GM19455 (cell line): ENCODE data around the gene ZNF451.
"Not testable (repeated sequence)": the region's sequence is repeated elsewhere in the genome, so short reads cannot be mapped to it uniquely, and the experiment has no call there.

Experiments used
- ATAC-seq: cut with Tn5 transposase; IDR thresholded peaks from one replicate; pipeline ENCODE4 v1.9.1; 2021; ENCODE audit not compliant: unreplicated experiment

Gene ZNF451

DNA sequence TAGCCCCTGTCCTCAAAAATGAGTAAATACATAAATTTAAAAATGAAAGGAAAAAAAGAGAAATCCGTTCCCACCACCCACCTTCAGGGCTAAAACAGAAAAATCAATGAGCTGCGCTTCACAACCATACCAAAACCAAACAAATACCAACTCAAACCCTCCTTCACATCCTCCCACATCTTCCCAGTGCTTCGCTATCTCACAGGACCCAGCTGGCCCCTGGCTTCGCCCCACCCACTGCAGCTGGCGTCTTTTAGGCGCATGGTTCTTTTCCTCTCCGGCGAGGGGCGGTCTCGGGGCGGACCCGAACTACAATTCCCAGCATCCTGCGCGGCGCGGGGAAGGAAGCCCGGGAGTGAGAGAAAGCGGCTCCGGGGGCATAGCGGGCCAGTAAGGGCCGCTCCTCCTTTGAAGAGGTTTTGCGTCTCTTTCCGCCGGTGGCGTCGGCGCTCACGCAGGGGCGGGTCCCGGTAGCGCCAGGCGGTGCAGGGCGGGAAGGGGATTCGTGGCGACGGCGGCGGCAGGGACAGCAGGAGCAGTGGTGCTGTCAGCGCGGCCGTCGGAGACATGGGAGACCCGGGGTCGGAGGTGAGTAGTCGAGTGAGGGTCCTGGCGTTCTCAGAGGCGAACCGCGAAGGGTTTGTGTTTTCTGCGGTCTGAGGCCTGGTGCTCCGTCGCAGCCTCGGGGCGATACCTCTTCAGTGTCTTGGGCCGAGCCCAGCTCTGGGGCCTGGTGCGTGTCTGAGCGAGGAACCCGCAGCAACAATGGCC lies at the start of gene ZNF451:
TSS of gene ZNF451 (plus strand) at position 502 of the 771 bp plus-strand sequence. CDS start at position 568, 66 bp downstream.
- peak; percentile 92 for ATAC-seq

- ATAC-seq, result not testable (repeated sequence)
These were observed 45.9 kb upstream of the ZNF451 start for GRCh38 chr6:57044061-57044460.

DNA sequence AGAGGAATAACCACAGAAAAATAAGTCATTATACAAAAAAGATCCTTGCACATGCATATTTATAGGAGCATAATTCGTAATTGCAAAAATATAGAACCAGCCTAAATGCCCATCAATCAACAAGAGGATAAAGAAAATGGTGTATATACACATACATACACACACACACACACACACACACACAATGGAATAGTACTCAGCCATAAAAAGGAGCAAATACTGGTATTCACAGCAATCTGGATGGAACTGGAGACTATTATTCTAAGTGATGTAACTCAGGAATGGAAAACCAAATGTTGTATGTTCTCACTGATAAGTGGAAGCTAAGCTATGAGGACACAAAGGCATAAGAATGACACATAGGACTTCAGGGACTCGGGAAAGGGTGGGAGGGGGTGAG lies 45.4 kb upstream of the ZNF451 start:
- ATAC-seq, result no peak

- ATAC-seq, result peak; percentile 93
These were observed 43.4 kb upstream of the ZNF451 start, which contains the start of gene KIAA1586 for GRCh38 chr6:57046332-57047256. Gene KIAA1586 (plus strand): TSS chr6:57046693. CDS start chr6:57046756, 63 bp downstream.

GRCh38 chr6:57047257-57047585 lies 42.8 kb upstream of the ZNF451 start:
- peak; percentile 27 for ATAC-seq

- not testable (repeated sequence) for ATAC-seq
These were observed 42.1 kb upstream of the ZNF451 start for GRCh38 chr6:57047859-57048258.

GRCh38 chr6:57048577-57048976 lies 41.4 kb upstream of the ZNF451 start:
- no peak for ATAC-seq

GRCh38 chr6:57063847-57064246 lies 26.1 kb upstream of the ZNF451 start:
- ATAC-seq, result no peak

DNA sequence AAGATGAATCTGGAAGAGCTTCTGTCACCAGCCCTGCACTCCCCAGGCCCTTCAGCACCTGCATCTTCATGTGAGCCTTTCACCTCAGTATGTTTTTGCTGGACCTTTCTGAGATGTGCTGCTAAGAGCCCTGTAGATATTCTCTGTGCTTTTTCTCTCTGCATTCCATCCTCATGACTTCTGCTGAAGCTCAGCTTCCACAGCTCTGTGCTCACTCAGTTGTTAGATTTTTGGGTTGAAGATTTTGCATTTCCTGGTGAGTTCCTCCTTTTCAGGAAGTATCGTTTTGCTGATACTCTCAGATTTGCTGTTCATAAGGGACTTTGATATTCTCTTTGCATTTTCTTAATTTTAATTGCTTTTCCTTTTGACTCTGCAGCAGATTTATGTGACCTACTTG lies 25.2 kb upstream of the ZNF451 start:
- ATAC-seq, result no peak

DNA sequence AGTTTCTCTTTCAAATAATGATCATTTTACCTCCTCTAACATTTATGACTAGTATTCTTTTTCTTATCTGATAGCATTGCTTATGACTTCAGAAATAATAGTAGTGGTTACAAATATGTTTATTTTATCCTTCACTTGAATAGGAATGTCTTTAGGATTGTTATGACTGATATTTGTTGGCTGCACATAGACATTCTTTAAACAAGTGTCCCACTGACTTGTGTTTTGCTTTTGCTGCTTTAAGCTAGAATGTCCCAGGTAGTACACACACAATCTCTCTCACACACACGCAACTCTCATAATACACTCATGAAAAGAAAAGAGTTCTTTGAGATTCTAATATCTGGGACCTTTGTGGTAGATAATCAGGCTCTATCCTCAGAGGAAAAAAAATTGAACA lies 21.9 kb upstream of the ZNF451 start:
- ATAC-seq, result no peak

DNA sequence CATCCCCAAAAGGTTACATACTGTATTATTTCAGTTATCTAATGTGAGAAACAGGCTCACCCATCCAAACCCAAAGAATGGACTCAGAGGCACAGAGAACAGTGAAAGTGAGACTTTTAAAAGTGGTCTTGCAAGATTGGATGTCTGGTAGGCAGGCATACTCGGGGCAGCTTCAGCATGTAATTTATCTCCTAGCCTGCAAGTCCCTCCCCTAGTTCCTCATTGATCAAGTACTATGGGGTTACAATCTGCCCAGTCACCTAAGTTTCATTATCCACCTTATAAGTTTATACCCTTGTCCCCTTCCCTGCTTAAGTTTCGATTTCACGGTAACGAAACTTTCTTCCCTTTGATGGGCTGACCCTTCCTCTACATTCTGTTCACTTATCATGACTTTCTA lies 20.8 kb upstream of the ZNF451 start:
- no peak for ATAC-seq

- ATAC-seq, result no peak
These were observed 20.1 kb upstream of the ZNF451 start for GRCh38 chr6:57069920-57070331.

- no peak for ATAC-seq
These were observed 17.9 kb upstream of the ZNF451 start for GRCh38 chr6:57072108-57072507.

DNA sequence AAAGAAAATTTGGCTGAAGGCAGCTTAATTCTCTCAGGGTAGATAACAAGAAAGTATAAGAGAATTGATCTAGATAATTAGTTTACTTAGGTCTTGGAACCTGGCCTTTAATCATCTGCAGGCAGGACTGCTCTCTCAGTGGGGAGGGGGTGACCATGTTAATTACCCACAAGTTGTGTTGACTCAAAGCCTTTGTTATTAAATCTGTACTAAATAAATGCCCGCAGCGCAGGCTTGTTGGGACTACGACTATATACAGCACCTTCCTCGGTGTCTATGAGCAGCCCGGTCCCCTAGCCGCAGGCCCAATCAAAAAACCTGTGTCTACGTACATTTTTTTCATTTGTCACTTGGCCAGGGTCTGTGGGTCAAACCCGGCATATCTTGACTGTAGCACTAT lies 15.6 kb upstream of the ZNF451 start:
- no peak for ATAC-seq

GRCh38 chr6:57075092-57075491 lies 14.9 kb upstream of the ZNF451 start:
- ATAC-seq, result no peak

DNA sequence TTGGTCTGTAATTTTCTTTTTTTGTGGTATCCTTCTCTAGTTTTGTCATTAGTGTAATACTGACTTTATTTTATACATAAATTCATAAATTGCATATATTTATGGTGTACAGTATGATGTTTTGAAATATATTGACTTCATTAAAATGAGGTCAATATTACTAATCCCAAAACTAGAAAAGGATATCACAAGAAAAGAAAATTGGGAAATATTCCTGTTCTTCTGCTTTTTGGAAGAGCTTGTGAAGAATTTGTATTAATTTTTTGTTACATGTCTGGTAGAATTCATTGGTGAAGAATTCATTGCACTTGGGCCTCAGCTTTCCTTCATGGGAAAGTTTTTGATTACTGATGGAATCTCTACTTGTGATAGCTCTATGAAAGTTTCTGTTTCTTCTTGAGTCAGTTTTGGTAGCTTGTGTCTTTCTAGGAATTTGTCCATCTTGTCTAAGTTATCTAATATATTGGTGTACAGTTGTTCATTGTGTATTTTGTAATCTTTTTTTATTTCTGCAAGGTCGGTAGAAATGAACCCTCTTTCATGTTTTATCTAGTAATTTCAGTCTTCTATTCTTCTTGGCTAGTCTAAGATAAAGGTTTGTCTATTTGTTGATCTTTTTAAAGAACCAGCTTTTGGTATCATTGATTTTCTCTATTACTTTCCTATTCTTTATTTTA lies 11.3 kb upstream of the ZNF451 start:
- no peak for ATAC-seq

- no peak for ATAC-seq
These were observed 4.5 kb upstream of the ZNF451 start for GRCh38 chr6:57085471-57085870.

GRCh38 chr6:57086843-57087242 lies 3.1 kb upstream of the ZNF451 start:
- no peak for ATAC-seq

- no peak for ATAC-seq
These were observed 2.1 kb upstream of the ZNF451 start for GRCh38 chr6:57087916-57088315.

- no peak for ATAC-seq
These were observed 723 bp upstream of the ZNF451 start for GRCh38 chr6:57089265-57089664.

DNA sequence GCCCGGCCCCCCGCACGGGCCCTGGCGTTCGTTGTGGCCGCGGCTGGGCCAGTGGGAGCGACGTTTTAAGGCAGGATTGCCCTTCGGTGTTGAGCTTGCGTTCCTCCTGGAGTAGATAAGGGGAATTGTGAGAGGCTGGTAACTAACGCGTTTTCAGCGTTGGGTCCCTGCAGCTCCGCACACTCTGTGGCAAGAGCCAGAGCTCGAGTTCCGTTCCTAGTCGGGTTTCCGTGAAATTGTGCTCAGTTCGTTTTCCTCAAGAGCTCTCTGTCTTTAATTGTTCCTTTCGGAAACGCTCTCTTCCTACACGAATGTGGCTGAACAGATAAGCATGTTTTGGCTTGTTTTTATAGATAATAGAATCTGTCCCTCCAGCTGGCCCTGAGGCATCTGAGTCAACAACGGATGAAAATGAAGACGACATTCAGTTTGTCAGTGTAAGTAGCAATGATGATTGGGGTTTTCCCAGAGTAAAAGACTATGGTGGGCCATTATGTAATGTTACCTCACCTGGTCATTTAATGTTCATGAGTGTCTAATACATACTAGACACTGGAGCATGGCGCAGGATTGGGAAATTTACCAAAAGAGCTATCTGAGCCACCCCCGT lies 575 bp downstream of the ZNF451 start:
- ATAC-seq, result peak; percentile 16
